ENCODE data around the gene OR9Q1.

DNA sequence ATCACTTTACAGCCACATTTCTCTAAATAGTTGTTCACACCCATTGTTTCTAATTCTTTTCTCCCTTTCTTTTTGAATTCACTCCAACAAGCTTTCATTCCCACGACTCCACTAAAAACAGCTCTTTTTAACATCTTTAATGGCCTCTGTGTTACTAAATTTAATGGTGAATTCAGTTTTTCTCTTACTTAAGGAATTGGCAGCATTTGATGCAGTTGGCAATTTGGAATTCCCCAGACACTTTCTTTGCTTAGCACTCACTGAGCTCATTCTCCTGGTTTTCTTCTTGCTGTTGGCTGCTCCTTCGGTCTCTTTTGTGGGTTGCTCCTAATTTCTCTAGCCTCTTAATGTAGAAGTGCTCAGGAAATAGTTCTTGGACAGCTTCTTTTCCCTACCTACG is 40.5 kb upstream of the OR9Q1 start:
- TF ChIP-seq, protein P1, sequence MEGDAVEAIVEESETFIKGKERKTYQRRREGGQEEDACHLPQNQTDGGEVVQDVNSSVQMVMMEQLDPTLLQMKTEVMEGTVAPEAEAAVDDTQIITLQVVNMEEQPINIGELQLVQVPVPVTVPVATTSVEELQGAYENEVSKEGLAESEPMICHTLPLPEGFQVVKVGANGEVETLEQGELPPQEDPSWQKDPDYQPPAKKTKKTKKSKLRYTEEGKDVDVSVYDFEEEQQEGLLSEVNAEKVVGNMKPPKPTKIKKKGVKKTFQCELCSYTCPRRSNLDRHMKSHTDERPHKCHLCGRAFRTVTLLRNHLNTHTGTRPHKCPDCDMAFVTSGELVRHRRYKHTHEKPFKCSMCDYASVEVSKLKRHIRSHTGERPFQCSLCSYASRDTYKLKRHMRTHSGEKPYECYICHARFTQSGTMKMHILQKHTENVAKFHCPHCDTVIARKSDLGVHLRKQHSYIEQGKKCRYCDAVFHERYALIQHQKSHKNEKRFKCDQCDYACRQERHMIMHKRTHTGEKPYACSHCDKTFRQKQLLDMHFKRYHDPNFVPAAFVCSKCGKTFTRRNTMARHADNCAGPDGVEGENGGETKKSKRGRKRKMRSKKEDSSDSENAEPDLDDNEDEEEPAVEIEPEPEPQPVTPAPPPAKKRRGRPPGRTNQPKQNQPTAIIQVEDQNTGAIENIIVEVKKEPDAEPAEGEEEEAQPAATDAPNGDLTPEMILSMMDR (optimal IDR thresholded peaks at IDR 0.05 in 1 of 3, IDR thresholded peaks at IDR 0.05 in 1 of 3, conservative IDR thresholded peaks at IDR 0.05 in 1 of 3; ENCODE audit: extremely low read depth in 1 of 3, insufficient read depth in 2 of 3, low read length in 3 of 3) = no peak
- no peak for TF ChIP-seq EZH2 (IDR thresholded peaks at IDR 0.05; ENCODE audit: low read length)

Measured in keratinocyte (primary cell).